NCI-H2171 treated with DMSO at 0.1 percent for 48 hours (cell line): ENCODE measurements around the gene DBNDD2.
A peak's percentile ranks its signal among the peaks of the same experiment; 100 is the strongest.

ENCODE experiments used
- DNase-seq: peaks from one replicate; lab custom pipeline; 2025; lab: John Stamatoyannopoulos, UW

The DBNDD2 gene

DNA sequence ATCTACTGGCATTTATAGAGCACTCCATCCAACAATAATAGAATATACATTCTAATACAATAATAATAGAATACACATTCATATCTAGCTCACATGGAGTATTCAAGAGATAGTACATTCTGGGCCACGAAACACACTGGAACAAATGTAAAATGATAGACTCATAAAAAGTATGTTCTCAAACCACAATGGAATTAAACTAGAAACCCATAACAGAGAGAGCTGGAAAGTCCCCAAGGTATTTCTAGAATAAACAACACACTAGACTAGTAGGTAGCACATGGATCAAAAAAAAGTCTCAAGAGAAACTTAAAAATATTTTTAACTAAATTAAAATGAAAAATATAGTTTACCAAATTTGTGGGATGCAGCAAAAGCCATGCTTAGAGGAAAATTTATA lies 20.8 kb upstream of the DBNDD2 start:
- DNase-seq: no peak

DNA sequence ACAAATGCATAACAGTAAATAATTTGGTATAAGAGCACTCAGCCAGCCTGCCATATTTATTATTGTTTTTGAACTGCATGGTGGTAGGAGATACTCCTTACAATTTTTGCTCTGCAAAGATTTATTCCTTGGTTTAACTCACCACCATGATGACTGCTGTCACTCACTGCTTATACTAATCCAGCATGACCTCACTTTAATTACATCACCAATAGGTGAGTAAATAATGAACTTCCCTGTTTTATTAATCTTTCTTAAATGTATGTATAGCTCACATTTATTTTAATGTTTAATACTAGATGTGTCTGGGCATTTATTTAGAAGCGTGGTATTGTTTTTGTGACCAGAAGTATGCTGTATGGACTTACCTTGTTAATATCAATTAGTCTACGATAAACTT lies 17.2 kb upstream of the DBNDD2 start:
- DNase-seq: no peak

DNA sequence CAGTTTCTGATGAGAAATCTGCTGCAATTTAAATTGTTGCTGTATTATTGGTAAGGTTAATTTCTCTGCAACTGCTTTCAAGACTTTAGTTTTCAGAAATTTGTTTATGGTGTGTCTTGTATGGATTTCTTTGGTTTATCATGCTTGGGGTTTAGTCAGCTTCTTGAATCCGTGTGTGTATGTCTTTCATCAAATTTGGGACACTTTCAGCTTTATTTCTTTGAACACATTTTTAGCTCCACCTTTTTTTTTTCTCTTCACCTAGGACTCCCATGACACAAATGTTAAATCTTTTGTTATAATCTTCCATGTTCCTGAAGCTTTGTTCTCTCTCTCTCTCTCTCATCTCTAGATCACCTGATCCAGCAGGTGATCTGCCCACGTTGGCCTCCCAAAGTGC lies 16.5 kb upstream of the DBNDD2 start:
- DNase-seq: no peak

DNA sequence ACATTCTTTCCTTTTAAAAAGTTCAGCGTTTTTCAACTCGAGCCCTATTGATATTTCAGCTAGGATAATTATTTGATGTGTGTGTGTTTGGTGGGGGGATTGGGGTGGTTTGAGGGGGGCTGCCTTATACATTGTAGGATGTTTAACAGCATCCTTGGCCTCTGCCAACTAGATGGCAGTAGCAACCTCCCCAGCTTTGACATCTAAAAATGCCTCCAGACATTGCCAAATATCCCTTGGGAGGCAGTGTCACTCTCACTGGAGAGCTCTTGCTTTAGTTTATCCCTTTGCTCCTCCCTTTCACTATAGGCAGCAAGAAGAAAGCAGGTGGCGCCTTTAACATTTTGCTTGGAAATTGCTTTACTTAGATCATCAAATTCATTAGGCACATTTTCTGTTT lies 15.4 kb upstream of the DBNDD2 start:
- peak; percentile 33 for DNase-seq

DNA sequence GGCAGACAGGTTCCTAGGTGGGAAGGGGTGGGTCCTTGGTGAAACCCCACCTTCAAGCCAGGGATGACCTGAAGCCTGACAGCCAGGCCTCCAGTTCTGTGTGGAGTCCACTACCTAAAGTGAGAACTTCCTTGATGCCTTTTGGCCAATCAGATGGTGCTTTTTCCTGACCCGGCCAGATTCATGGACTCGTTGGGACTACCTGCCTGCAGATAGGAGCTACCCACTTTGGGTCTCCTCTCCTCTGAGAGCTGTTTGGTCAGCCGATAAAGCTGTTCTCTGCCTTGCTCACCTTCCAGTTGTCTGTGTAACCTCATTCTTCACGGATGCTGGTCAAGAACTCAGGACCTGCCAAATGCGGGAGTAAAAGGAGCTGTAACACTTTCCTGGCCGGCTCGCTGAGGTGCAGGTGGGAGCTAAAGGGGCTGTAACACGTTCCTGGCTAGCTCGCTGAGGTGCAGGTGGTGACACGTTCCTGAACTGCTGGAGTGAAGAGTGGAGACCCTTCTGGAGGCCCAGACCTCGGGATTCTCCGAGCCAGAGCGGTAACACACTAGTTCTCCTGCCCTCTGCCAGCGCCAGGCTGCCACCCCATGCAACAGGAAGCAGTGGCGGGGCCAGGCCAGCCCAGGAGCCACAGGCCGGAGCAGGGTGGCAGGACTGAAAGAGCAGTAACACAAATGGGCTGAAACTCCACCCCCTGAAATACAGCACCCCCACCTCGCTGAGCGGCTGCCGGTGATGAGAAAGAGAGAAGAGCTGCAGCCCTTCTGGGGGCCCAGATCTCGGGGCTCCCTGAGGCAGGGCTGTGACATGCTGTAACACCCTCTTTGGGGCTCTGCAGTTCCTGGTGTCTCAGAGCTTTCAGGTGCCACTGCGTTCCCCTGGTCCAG lies 13.6 kb upstream of the DBNDD2 start:
- DNase-seq: no peak

DNA sequence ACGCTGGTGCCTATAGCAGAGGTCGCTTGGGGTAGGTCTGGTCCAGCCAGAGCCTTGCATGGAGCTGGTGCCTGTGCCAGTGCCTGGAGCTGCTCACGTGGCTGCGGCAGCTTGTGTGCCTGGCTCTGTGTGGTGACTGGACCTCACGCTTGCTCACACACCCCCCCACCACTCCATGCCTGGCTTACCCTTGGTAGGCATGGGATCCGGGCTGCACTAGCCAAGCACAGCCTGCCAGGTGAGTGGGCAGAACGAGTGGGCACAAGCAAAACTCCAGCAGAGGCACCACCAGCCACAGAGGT lies 13.0 kb upstream of the DBNDD2 start:
- no peak for DNase-seq

DNA sequence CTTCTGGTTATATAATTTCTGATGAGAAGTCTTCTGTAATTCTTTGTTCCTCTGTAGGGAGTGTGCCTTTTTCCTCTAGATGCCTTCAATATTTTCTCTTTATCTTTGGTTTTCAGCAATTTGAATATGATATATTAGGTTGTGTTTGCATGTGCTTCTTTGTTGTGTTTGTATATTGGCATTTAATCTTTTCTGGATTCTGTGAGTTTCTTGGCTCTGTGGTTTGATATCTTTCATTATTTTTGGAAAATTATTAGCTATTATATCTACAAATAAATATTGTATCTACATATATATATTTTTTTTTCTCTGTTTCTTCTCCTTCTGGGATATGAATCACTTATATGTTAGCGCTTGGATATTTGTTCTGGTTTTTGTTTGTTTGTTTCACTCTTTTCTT lies 9.1 kb upstream of the DBNDD2 start:
- no peak for DNase-seq

DNA sequence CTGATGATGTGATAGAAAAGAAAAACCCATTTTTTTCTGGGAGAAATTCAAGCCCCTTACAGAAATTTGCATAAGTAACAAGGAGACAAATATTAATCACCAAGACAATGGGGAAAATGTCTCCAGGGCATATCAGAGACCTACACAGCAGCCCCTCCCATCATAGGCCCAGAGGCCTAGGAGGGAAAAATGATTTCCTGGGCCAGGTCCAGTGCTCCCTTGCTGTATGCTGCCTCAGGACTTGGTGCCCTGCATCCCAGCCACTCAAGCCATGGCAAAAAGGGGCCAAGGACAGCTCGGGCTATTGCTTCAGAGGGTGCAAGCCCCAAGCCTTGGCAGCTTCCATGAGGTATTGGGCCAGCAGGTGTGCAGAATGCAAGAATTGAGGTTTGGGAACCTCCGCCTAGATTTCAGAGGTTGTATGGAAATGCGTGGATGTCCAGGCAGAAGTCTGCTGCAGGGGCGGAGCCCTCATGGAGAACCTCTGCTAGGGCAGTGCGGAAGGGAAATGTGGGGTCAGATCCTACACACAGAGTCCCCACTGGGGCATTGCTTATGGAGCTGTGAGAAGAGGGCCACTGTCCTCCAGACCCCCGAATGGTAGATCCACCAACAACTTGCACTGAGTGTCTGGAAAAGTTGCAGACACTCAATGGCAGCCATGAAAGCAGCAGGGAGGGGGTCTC lies 7.6 kb upstream of the DBNDD2 start:
- DNase-seq: no peak

DNA sequence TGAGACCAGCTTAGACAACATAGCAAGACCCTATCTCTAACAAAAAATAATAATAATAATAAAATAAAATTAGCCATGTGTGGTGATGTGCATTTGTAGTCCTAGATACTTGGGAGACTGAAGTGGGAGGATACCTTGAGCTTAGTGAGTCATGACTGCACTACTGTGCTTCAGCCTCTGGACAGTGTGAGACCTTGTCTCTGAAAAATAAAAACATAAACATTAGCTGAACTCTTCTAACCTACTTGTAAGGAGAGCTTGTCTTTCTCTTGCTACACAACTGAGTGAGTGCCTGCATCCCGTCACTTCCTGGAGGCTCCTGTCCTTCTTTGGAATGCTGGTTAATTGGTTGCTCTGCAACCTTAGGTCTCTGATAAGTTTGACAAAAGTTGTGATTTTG lies 5.1 kb upstream of the DBNDD2 start:
- no peak for DNase-seq

DNA sequence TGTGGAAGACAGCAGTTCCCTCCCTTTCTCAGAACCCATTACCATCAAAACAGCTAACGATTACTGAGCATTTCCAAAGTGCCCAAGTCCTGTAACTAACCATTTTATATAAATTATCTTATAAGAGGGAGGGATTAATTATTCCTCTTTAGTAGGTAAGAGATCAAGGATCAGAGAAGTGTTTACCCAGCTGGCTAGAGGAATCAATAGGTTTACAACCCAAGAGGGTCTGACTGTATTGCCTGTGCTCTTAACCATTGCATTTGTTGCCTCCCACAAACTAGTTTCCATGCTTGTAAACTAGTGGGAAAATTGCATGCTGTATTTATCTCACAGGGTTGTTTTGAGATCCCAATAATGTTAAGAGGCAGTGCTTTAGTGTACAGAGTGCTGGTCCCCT lies 3.7 kb upstream of the DBNDD2 start:
- DNase-seq: no peak

DNA sequence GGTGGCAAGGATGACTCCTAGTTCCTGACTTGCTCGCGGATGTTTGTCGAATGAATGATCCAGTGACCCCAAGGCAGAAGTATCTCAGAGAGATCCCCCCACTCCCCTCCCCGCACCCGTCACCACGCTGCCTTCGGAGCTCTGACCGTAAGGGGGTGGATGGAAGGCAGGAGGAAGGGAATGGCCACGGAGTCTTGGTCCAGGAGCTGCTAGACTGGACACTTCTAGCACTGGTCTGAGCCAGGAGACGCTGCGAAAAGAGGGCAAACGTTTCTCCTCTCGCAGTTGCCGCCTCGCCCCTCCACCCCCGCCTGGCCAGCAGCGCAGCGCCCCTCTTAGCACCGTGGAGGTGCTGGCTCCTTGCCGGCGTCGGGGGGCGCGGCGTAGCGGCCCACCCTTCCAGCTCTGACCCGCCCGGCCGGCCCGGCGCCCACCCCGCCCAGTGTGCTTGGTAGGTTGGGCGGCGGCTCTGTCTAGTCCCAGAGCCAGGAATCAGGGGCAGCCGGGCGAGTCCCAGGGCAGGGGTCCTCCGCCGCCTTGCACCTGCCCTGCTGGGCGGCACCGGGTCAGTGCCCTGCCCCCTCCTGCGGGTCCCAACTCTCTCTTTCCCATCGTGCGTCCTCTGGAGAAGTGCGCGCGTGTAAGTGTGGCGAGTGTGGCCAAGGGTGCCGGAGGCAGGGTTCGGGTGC lies 2.4 kb upstream of the DBNDD2 start:
- DNase-seq: no peak

DNA sequence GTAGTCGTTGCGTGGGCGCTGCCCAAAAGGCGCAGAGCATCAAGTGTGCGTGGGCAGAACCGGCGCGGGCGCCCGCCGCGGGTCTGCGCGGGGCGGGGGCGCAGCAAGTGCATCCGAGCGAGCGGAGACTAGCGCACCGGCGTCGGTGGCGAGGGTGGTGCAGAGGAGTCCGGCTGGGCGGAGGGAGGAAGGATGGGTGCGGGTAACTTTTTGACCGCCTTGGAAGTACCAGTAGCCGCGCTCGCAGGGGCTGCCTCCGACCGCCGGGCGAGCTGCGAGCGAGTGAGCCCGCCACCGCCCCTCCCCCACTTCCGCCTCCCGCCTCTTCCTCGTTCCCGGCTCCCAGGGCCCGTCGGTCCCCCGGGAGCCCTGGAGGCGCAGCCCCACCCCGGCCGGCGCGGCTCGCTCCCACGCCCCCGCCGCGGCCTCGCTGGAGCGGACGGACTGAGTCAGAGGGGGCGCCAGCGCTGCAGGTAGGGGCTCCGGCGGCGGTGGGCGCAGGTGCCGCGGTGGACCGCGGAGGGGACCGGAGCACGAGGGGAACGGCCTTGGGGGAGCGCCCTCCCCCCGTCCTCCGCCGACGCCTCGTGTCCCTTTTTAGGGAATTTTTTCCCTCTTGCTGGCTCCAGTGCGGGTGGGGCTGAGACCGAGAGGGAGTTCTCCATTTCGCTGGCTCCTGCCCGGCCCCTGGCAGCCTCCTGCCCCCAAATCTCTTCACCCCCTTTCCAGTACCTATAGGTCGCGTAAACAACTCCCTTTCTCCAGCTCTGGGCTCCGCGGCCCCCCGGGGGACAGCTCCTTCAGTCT lies 1.6 kb upstream of the DBNDD2 start:
- peak; percentile 70 for DNase-seq

DNA sequence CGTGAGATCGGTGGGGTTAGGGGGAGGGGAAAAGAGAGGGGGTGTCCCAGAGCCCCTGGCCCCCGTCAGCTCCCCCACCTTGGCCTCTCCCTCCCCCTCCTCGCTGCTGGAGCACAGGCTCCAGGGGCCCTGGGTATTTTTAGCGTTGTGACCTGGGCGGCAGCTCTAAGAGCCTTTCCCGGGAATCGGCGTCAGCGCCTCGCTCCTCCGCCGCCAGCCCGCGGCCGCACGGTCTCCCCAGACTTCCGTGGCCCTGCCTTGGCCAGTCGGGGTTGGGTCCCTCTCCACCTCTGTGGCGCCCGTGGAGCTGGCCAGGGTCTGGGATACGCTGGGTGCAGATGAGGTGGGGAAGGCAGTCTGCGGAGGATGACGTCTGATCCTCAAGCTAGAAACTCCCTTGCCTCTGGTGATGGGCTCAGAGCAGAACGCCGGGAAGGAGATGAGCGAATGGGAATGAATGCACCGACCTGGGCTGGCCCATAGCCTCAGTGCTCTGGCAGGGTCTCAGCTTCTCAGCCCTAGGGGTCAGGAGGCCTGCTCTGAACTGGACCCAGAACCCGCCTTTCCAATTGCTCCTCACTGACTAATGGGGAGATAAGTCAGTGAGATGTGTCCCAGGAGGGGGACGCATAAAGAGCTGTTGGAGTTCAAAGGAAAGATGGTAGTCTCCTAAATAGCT lies 883 bp upstream of the DBNDD2 start:
- peak; percentile 55 for DNase-seq

DNA sequence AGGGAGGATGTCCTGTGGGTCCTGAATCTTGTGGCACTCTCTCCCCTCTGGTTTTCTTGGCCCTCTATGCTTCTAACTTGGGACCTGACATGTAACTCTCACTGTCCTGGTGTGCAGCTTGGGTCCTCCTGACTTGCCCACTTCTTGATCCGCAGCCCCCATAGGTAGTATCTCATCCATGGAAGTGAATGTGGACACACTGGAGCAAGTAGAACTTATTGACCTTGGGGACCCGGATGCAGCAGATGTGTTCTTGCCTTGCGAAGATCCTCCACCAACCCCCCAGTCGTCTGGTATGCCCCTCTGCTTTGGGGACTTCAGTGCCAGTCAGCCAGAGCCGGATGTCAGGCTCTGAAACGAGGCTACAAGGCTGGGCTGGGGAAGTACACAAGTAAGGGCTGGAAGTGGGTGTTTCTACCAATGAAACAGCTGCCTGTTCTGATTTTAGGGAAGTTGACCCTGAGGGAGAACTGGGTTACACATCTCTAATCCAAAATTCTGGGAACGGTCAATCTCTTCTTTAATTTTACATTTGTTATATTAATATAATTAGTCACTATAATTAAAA lies 641 bp downstream of the DBNDD2 start:
- no peak for DNase-seq

DNA sequence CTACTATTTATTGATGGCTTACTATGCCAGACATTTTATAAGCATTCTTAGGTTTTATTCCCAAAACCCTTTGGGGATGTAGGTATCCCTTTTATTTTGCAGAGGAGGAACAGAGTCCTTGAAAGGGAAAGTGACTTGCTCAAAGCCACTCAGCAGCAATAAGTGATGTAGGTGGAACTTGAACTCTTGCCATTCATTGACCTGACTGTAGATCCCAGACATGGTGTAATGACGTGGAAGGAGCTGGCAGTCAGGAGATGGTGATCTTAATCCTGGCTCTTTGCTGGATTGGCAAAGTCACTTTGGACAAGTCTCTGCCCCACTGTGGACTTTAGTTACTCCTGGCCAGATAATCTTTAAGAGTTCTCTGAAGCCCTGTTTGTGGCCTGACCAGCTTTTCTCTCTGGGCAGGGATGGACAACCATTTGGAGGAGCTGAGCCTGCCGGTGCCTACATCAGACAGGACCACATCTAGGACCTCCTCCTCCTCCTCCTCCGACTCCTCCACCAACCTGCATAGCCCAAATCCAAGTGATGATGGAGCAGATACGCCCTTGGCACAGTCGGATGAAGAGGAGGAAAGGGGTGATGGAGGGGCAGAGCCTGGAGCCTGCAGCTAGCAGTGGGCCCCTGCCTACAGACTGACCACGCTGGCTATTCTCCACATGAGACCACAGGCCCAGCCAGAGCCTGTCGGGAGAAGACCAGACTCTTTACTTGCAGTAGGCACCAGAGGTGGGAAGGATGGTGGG lies 1.6 kb downstream of the DBNDD2 start:
- DNase-seq: no peak

DNA sequence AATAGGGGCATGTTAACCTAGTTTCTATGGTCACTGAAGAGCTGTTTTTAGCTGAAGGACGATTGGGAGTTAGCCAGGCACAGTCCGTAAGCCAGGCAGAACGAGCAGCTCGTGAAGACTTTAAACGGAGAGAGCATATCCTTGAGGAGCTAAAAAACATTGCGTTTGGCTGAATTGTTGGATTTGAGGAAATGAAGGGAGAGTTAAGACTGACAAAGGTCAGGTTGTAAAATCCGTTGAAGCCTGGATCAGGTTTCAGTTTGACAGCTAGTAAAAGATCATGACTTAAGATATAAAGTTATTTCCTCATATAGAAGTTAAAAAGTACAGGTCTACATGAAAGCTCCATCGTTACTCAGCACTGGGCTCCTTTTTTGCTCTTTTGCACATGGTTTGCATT lies 2.8 kb downstream of the DBNDD2 start:
- DNase-seq: no peak

DNA sequence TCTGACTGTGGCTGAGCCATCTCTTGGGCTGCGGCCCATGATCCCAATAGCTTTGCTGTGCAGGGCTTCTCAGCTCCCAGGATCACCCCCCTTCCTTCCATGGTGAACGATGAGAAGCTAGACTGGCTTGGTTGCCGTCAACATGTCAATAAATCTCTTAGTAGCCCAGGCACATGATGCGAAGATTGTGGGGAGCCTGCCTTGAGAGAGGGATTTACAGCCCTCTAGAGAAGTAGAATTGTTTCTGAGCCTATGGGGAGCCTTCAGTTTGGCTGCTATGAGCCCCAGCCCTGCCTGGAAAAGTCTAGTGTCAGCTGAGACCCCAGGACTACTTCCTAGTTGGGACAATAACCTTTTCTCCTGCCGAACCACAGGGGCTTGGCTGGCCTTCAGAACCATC lies 4.6 kb downstream of the DBNDD2 start:
- DNase-seq: no peak

DNA sequence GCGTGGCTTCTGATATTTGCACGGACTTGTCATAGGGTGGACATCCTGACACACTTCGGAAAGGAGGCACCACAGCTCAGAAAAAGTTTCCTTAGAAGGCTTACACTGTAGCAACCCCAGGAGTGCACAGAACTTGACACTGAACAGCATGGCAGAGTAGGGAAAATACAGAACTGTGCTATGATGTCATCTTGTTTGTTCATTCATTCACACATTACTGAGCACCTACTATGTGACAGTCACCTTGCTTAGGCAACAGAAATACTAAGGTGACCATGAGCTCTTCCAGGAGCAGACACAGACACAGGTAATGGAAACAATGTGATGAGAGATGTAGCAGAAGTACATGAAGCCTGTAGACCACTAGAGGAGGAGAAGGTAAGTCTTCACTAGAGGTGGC lies 5.4 kb downstream of the DBNDD2 start:
- DNase-seq: no peak

DNA sequence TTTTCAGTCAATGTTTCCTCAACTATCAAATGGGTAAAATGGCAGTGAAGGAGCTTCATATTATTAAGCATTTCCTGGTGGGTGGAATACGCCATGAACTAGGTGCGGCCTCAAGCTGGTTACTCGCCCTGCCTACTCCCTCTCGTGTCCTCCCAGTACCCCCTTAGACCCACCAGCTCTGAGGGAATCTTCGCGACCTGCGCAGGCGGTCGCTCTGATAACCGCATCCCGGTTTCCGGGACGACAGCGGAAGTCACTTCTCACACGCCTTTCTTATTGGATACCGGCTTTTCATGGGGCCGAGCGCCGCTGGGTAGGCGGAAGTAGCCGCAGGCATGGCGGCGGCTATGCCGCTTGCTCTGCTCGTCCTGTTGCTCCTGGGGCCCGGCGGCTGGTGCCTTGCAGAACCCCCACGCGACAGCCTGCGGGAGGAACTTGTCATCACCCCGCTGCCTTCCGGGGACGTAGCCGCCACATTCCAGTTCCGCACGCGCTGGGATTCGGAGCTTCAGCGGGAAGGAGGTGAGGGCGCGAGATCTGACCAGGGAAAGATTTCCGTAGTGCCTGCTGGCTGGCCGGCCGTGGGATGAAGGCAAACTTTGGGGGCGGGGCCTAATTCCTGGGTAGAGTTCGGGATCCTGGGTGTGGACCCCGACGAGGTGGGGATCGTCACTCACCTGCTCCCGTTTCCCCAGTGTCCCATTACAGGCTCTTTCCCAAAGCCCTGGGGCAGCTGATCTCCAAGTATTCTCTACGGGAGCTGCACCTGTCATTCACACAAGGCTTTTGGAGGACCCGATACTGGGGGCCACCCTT lies 7.9 kb downstream of the DBNDD2 start, which contains the start of gene PIGT:
Gene PIGT (plus strand): TSS at position 320 of the 816 bp plus-strand sequence. CDS start 16 bp downstream, at position 336.
- DNase-seq: peak; percentile 95

DNA sequence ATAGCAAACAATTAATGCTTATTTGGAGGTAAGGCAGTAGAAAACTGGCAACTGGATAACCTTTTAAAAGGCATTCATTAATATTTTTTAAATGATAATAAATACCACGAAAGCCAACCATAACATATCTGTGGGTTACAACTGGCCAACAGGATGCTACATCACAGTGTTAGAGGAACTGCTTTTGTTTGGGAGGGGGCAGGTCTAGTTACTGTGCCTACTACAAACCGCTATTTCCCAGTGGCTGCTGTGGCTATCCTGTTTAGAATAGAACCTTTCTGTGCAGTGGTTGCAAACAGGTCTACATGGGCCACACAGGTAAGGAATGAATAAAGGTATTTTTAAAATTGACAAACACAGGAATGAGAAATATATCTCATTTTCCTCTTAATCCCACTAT lies 8.8 kb downstream of the DBNDD2 start:
- DNase-seq: no peak
